Measurements from ENCODE around the gene ZNF467. TPM values are rescaled to one million over a fixed set of nuclear protein-coding genes. Genes with fewer than 3 reads are reported as not detected.

Gene ZNF467
- total RNA-seq, 1 donor from 2014 or later: 10.1 TPM

DNA sequence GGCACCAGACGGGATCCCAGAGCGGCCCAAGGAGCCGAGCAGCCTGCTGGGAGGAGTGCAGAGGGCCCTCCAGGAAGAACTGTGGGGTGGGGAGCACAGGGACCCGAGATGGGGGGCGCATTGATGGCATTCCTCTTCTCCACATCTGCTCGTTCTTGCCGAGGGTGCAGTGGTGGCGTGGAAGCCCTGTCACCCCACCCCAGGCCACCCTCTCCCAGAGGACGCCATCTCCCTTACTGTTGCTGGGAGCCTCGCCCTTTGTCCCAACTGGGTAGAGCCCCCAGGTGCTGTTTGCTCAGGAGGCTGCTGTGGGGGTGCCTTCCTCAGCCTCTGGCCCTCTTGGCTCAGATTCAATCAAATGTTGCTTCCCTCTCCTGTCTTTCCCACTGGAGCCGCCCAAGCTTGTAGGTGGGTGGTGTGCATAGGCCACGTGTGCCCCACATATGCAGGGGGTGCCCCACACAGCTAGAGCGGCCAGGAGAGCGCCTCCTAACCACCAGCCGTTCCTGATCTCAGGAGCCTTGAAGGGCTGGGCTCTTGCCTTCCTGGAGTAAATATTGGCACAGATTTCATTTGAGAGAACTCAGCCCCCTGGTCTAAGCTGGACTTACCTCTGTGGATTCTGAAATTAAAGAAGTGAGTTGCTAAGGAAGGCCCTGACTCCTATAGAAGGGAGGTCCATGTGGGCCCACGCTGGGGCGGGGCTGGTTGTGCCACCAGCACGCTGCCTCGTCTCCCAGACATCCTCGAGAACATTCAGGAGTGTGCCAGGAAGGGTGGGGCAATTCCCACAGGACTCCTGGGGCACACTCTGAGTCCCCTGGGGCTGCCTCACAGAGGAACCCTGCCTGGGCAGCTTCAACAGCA, 39.2 kb downstream of the ZNF467 start:
- DNase-seq (ENCODE audit: low spot score): peak; percentile 49
- intact Hi-C loops (cut with DNase I): no loop called here
- peak; percentile 9 for ATAC-seq

DNA sequence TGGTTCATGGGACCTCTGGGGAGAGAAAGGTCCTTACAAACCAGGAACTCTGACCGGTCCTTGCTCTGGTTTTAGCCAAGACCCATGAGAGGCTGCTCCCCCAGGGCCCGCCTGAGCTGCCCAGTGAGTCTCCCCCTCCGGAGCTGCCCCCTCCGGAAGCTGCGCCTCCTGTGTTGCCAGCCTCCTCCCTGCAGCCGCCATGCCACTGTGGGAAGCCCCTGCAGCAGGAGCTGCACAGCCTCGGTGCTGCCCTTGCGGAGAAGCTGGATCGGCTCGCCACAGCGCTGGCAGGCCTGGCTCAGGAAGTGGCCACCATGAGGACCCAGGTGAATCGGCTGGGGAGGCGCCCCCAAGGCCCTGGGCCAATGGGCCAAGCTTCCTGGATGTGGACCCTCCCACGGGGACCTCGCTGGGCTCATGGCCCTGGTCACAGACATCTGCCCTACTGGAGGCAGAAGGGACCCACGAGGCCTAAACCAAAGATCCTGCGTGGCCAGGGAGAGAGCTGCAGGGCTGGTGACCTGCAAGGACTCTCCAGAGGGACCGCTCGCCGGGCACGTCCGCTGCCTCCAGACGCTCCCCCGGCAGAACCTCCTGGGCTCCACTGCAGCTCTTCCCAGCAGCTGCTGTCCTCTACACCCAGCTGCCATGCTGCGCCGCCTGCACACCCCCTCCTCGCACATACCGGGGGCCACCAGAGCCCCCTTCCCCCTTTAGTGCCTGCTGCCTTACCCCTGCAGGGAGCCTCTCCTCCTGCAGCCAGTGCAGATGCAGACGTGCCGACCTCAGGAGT, 40.1 kb downstream of the ZNF467 start:
- intact Hi-C loops (cut with DNase I): no loop called here
- DNase-seq (ENCODE audit: low spot score): no peak

DNA sequence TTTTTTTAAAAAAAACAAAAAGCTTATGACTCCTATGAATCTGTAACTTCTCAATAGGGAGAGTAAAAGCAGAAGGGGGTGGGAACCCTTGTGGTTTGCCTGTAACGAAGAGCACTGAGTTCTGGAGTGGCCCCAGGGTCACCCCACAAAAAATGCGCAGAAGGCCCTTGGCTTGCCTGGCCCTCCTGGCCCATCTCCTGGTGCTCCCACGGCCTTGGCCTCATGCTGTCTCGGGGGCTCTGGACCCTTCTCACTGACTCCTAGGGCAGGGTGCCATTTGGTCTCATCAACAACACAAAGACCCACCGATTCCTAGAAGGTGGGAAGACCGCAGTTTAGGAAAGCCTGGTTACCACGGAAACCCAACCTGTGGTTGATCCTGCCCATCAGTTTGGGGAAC, 40.8 kb downstream of the ZNF467 start:
- DNase-seq (ENCODE audit: low spot score) (no peak), ATAC-seq (no peak)
- intact Hi-C loops (cut with DNase I): no loop called here

More for the DNA sequence above, 40.1 kb downstream of the ZNF467 start:
- peak; percentile 15 for ATAC-seq

DNA sequence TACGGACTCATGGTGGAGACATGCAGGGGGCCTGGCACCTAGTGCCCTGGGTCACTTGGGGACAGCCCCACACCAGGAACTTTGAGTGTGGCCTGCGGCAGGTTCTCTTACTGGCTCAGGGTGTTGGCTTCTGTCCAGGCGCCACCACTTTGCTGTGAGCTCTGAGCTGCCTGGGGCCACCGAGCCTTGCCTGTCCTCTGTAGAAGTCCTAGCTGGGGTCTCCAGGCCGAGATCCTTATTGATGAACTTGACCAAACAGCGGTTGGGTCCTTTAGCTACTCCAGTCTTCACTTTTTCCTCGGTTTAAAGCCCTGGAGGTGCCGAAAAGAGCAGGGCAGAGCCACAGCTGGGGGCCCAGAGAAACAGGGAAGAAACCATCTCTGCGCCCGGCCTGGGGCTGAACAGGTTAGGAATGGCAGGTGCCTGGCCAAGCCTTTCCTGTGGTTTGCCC, 41.3 kb downstream of the ZNF467 start:
- no peak for DNase-seq (ENCODE audit: low spot score)
- ATAC-seq: no peak
- intact Hi-C loops (cut with DNase I): no loop called here

DNA sequence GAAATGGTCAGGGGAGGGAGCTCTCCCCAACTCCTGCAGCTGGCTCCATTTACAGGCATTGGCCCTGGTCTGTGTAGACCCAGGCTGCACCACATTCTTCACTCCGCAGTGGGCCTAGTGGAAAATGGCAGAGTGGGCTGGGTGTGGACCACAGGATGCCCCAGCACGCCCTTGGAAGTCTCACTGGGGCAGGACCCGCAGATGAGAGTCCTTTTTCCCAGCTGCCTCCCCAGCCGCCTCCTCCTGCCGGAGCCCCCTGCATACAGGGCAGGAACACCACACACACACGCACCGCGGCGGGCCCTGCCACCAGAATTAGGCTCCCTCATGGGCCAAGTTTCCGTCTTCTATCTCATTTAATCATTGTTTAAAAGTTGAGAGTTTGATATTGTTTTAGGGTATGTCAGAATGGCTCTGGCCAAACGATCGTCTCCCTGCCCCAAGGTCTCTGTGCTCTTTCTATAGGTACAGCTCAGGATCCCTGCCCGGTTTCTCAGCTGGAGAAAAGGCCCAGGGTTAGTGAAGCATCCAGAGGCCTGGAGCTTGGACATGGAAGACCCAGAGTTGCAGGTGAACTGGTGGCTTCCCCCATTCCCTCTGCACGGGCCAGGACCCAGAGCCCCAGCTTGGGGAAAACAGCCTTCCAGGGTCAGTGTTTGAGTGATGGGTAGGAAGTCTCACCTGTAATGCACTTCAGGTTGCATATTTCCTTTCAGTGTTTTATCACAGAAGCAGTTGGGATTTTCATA, 42.0 kb downstream of the ZNF467 start:
- ATAC-seq (no peak), DNase-seq (ENCODE audit: low spot score) (peak; percentile 49)
- intact Hi-C loops (cut with DNase I): no loop called here

DNA sequence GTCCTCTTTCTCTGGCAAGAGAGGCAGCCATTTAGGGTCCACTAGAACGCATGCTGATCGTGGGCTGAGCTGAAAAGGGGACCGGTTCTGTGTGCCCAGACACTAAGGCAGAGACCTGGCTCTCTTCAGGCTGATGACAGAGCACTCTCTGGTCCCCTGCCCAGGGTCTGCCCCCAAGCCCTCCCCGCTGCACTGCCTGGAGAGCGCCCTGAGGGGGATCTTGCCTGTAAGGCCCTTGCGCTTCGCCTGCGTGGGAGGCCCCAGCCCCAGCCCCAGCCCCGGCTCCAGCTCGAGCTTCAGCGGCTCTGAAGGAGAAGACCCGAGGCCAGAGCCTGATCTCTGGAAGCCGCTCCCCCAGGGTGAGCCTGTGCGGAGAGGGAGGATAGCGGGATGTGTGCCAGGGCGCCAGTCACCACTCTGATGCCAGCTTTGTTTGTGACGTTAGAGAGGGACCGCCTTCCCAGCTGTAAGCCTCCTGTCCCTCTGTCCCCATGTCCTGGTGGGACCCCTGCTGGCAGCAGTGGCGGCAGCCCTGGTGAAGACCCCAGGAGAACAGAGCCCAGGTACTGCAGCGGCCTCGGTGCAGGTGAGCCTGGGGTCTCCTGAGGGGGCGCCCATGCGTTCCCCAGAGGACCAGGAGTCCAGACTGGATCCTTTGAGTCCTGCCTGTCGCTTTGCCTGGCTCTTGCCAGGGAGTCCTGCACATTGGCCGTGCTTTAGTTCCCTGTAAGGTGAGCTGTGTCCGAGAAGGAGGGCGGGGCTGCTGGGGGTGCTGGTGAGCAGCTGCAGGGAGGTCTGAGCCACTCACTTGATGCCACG, 43.2 kb downstream of the ZNF467 start:
- ATAC-seq (peak; percentile 33), DNase-seq (ENCODE audit: low spot score) (peak; percentile 69)
- intact Hi-C loops (cut with DNase I): no loop called here

DNA sequence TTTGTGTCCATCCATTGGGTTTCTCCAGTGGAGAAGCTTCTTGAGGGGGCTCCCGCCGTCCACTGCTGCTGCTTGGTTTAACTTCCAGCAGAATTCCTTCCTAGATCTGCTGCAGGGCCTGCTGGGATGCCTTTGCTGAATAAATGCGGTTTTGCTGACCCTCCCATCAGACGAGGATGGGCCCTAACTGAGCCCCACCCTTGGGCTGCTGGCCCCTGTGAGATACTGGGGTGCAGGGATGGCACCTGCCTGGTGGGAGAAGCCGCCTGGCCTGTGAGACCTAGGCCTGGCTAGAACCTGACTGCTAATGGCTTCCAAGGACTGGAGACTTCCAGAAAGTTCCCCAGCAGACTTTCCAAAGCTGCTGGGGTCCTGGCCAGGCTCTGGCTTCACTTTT, 43.8 kb downstream of the ZNF467 start:
- intact Hi-C loops (cut with DNase I): no loop called here
- ATAC-seq (no peak), DNase-seq (ENCODE audit: low spot score) (peak; percentile 26)

DNA sequence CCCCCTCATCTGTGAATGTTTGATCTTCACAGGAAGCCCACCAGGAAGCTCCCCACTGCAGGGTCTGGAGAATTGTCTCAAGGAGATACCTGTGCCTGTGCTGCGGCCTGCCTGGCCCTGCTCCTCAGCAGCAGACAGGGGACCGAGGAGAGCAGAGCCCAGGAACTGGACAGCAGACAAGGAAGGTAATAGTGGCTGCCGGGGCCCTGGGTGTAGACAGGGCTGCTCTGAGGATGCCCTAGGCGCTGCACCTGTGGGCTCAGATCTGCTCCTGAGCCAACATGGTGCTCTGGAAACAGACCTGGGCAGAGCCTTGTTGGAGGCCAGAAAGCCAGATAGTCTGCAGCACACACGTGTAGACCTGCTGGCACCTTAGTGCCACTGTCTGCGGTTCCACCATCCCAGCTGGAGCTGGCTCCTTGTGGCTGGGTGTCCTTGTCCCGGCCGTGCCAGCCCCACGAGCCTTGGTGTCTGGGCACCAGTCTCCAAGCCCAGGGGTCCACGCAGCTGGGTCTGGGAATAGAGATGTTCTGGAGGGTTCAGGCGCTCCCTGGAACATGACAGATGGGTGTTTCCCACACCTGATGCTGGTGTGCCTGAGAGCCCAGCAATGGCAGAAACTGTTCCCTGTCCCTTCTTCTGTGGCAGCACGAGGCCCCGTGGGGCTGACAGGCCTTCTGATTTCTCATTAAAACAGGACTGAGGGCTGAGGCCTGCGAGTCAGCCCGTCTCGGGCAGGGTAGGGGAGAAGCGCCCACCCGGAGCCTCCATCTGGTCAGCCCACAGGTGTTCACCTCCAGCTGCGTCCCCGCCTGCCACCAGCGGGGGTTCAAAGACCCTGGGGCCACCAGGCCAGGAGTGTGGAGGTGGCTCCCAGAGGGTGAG, 44.7 kb downstream of the ZNF467 start:
- intact Hi-C loops (cut with DNase I): no loop called here
- DNase-seq (ENCODE audit: low spot score): peak; percentile 40
- ATAC-seq: no peak

DNA sequence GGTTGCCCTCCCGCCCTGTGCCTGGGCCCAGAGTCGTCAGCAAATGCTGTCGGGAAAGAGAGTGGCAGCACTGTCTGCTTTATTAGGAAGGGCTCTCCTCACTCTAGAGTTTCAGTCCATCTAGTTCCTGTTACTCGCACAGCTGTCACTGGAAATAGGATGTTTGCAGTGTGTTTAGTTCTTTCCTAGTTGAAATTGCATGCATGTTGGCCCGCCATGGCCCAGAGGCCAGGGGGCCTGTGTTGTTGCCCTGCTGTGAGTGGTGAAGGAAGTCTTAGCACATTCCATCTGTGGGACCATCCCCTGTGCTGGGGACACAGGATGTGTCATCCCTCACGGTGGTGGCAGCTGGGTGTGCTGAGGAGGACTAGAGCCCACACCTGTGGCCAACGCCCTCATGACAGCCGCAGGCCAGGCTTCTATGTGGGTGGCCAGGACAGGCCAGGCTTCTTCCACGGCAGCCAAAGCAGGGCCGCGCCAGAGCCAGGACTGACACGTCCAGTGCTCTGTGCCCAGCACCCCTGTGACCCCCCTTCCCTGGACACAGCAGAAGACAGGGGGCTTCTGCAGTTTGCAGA, 45.4 kb downstream of the ZNF467 start:
- intact Hi-C loops (cut with DNase I): no loop called here

DNA sequence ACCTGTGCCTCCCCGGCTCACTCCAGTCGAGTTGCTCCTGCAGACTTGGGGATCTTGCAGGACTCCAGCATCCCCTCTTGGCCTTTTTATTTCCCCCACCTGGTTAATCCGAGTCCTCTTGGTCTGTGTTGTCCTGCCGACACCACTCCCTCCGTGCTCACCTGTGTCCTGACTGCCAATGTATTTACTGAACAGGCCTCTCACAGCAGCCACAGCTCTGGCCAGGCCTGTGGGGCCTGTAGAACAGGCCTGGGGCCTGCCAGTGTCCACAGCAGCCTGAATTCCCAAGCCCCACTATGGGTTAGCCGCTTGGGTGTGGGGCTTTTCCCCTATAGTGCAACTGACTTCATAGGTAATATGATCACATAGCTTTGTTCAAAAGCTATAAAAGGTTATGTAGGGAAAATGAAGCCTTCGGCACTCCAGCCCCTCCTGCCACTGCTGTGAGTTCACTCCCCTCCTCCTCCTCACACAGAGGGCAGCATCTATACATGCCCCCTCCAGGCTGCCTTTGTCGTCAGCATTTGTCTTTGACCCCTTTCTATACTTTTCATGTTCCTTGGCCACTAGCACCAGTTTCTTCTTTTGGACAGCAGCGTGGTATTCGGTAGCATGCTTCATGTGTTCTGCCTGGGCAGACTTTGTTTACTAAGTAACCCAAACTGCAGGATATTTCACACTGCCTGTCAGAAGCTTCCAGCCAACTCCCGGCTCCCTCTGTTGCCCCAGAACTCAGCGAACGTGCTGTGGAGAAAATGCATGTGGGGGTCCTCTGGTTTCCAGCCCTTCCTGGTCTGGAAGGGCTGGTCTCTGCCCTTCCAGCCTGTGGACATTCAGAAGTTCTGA, 46.1 kb downstream of the ZNF467 start:
- intact Hi-C loops (cut with DNase I): no loop called here
- ATAC-seq (no peak), DNase-seq (ENCODE audit: low spot score) (peak; percentile 40)

More for the DNA sequence above, 45.4 kb downstream of the ZNF467 start:
- DNase-seq (ENCODE audit: low spot score) (peak; percentile 50), ATAC-seq (no peak)

DNA sequence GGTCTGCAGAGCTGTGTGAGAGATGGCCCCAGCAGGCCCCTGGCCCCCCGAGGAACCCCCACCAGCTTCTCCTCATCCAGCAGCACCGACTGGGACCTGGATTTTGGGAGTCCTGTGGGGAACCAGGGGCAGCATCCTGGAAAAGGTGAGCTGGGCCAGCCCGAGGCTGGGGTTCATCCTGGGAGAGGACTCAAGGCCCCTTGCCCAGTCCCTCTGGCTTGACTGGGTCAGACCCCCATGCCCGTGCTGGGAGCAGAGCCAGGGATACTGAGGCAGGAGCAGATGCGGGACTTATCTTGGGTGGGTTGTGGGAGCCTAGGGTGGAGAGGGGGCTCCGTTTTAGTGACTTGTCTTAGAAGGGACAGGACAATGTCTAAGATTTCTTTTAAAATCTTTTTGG, 47.5 kb downstream of the ZNF467 start:
- ATAC-seq (no peak), DNase-seq (ENCODE audit: low spot score) (peak; percentile 49)
- intact Hi-C loops (cut with DNase I): no loop called here

DNA sequence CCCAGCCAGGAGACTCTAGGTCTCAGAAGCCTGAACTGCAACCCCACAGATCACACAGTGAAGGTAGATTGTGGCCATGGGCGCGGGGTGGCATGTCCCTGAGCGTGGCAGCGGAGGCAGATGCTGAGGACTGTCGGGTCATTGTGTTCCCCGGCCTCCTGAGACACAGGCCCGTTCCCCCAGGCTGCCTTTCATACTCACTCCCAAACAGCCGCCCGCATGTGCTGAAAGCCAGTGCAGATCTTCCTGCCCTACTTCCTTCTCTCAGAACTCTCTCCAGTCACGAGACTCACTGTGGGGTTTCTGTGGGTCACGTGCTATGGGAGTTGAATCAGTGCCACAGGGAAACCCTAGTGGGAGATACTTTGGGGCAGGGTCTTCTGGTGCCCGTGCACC, 48.0 kb downstream of the ZNF467 start:
- DNase-seq (ENCODE audit: low spot score): peak; percentile 60
- intact Hi-C loops (cut with DNase I): no loop called here
- ATAC-seq: no peak

DNA sequence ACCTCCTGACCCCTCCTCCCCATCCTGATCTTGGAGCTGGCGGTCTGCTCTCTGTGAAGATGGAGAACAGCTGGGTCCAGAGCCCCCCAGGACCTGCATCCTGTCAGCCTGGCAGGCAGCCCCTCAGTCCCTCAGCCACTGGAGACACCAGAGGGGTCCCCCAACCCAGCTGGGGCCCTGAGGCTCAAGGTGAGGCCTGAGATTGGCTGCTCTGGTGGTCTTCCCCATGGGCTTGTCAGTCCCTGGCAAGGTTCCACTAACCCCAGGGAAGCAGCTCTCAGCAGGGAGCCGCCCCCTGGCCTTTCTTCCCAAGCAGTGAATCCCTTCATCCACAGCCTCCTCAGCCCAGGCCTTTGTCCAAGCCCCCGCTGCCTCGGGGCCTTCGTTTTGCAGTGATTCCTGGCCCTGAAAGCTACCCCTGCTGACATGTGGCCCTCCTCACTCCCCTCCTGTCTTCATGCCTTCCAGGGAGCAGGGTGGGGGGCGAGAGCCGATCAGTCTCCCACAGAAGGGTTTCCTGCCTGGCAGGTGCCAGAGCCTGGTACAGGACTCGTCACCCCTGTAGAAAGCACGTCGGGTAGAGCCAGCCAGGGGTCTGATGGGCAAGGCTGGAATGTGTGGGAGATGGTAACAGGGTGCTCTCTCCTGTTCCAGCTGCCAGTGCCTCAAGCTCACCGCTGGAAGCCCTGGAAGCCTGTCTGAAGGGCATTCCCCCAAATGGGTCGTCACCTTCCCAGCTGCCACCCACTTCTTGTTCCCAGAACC, 48.5 kb downstream of the ZNF467 start:
- no peak for ATAC-seq
- intact Hi-C loops (cut with DNase I): no loop called here
- DNase-seq (ENCODE audit: low spot score): peak; percentile 41

DNA sequence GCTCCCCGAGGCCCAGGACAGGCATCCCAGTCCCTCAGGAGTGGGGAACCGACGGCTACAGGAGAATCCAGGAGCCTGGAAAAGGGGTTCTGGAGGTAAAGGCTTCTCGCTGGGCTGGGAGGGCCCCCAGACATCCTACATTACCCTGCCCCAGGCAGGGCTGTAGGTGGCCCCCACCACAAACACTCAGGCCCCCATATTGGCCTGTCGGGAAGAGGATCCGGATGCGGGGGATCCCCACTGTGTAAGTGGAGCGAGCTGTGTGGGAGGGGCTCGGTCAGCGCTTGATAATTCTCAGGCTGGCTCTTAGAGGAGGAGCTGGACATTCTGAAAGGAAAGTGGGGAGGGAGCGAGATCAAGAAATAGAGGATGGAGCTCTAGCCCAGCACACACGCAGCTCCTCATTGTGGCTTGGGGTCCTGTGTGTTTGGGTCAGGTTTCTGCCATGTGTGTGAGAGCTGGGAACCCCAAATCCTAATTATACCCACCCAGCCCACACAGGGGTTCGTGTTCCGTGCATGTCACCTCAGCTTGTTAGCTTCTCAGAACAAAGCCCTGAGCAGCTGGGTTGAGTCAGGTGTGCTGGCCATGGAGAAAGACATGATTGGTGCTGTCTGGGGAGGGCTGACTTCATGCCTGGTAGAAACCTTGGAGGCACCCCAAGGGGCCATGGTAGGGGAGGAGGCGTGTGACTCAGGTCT, 49.4 kb downstream of the ZNF467 start:
- intact Hi-C loops (cut with DNase I): no loop called here
- ATAC-seq (no peak), DNase-seq (ENCODE audit: low spot score) (no peak)

DNA sequence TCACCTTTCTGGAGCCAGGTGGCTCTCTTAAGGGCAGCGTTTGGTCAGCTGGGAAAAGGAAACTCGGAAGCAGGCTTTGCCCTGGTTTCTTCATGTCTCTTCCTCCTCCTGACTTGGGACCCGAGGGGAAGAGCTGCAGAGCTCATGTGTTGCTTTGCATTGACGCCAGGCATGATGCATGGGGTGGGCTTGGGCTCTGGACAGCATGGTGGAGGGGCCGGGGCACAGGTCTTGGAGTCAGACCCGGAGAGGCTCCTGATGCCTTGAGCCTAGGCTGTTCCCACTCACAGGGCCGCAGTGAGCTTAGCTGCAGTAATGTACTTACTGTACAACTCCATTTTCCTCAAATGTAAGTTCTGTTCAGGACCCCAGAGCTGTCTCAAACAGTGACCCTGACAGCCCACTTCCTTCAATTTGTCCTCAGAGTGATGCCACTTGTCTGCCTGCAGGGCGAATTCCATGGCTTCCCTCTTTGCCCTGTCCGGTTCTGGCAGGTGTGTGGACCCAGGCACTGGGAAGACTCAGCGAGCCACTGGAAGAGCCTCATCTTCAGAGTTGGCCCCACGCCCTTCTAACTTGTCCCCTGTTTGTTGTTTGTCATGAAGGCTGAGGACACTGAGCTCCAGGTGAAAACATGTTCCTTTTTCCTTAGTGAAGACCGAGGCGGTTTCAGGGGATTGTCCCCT, 50.2 kb downstream of the ZNF467 start:
- intact Hi-C loops (cut with DNase I): no loop called here
- no peak for ATAC-seq
- no peak for DNase-seq (ENCODE audit: low spot score)
